ENCODE results near the gene ARFGEF2.
A peak's percentile ranks its signal among the peaks of the same experiment; 100 is the strongest.
"Not testable (repeated sequence)": the region's sequence is repeated elsewhere in the genome, so short reads cannot be mapped to it uniquely, and the experiment has no call there.

The ARFGEF2 gene

GRCh38 chr20:48921168-48921882 lies at the start of gene ARFGEF2:
Gene ARFGEF2, plus strand, starts transcription at chr20:48921711. Its CDS starts 179 bp downstream, at chr20:48921890.
- peak; percentile 94 for DNase-seq

- DNase-seq = no peak
Observed at GRCh38 chr20:48875233-48875913, 46.1 kb upstream of the ARFGEF2 start.

GRCh38 chr20:48875914-48876240 lies 45.6 kb upstream of the ARFGEF2 start:
- no peak for DNase-seq

GRCh38 chr20:48877304-48877703 lies 44.2 kb upstream of the ARFGEF2 start:
- no peak for DNase-seq

GRCh38 chr20:48878534-48879248 lies 42.8 kb upstream of the ARFGEF2 start:
- no peak for DNase-seq

- no peak for DNase-seq
Observed at GRCh38 chr20:48879612-48880245, 41.8 kb upstream of the ARFGEF2 start.

GRCh38 chr20:48880331-48880730 lies 41.2 kb upstream of the ARFGEF2 start:
- DNase-seq = no peak

- DNase-seq = no peak
Observed at GRCh38 chr20:48880981-48881657, 40.4 kb upstream of the ARFGEF2 start.

GRCh38 chr20:48885237-48885636 lies 36.3 kb upstream of the ARFGEF2 start:
- DNase-seq = no peak

GRCh38 chr20:48886194-48886593 lies 35.3 kb upstream of the ARFGEF2 start:
- no peak for DNase-seq

- DNase-seq = no peak
Observed at GRCh38 chr20:48886811-48887210, 34.7 kb upstream of the ARFGEF2 start.

DNA sequence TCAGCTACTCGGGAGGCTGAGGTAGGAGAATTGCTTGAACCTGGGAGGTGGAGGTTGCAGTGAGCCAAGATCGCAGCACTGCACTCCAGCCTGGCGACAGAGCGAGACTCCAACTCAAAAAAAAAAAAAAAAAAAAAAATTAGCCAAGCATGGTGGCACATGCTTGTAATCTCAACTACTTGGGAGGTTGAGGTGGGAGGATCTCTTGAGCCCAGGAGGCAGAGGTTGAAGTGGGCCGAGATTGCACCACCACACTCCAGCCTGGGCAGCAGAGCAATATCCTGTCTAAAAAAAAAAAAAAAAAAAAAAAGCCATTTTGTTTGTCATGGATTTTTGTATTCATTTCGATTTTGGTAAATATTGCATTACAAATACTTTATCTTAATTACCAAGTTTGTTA lies 33.0 kb upstream of the ARFGEF2 start:
- not testable (repeated sequence) for DNase-seq

DNA sequence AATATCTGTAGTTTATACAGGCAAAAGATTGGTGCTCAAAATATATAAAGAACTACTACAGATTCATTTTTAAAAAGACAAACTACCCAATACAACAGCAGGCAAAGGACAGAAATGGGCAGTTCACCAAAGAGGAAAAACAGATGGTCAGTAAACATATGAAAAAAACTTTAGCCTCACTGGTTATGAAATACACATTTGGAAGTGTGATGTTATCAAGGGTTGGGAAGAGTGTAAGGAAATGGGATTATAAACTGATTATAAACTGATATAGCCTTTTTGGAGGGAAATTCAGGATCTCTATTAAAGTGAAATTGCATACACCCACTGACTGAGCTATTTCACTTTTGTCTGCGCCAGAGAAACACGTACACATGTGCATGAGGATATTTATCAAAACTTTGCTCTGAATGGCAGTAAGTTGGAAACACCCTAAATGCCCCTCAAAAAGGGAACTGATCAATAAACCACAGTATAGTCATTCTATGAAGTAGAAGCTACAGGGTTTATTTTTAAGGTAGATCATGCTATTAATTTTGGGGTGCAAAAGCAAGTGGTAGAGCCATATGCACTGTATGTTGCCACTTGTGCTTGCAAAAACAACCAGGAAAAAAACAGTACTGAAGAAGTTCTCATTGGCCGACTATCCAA lies 32.2 kb upstream of the ARFGEF2 start:
- DNase-seq = no peak

DNA sequence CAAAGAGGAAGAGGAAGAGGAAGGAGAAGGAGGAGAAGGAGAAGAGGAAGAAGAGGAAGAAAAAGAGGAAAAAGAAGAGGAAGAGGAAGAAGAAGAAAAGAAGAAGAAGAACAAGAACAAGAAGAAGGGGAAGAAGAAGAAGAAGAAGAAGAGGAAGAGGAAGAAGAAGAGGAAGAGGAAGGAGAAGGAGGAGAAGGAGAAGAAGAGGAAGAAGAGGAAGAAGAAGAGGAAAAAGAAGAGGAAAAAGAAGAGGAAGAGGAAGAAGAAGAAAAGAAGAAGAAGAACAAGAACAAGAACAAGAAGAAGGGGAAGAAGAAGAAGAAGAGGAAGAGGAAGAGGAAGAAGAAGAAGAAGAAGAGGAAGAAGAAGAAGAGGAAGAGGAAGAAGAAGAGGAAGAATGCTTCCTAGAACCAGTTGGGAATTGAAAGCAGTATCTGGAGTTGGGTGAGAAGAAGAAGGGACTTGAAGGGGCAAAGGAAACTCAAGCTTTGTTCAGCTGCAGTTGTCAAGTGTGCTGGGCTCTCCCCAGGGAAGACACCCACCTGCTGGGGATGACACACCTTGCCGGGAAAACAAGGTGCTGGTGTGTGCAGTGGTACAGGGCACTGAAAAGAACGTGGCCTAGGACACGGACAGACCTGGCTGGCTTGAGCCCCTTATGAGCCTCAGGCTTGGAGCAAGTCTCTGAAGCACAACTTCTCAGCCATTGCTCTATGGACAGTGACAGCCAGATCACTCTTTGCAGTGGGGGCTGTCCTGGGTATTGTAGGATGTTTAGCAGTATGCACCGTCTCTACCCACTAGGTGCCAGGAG lies 30.1 kb upstream of the ARFGEF2 start:
- DNase-seq = no peak

DNA sequence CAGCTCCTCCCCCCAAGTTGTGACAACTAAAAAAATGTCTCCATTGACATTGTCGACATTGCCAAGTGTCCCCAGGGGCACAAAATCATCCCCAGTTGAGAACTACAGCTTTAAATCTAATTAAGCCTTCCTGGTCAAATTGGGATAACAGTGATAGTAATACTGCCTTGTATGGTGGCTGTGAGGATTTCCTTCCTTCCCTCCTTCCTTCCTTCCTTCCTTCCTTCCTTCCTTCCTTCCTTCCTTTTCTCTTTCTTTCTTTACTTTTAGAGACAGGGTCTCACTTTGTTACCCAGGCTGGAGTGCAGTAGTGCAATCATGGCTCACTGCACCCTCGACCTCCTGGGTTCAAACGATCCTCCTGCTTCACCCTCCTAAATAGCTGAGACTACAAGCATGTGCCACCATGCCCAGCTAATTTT lies 29.5 kb upstream of the ARFGEF2 start:
- DNase-seq = no peak

- no peak for DNase-seq
Observed at GRCh38 chr20:48892891-48893290, 28.6 kb upstream of the ARFGEF2 start.

GRCh38 chr20:48893374-48893773 lies 28.1 kb upstream of the ARFGEF2 start:
- DNase-seq = no peak

GRCh38 chr20:48897305-48898010 lies 24.1 kb upstream of the ARFGEF2 start:
- DNase-seq = no peak

- DNase-seq = no peak
Observed at GRCh38 chr20:48898210-48898609, 23.3 kb upstream of the ARFGEF2 start.

- DNase-seq = no peak
Observed at GRCh38 chr20:48898896-48899530, 22.5 kb upstream of the ARFGEF2 start.
